Peyer's patch (tissue), 4 donors: ENCODE measurements around the gene EIF4E2.

Source experiments
- POLR2A ChIP-seq, 2 donors: fragments of 450-650 bp; IDR thresholded peaks; one replicate each; pipeline ENCODE4 v1.5.1; 2017; ENCODE audit warnings: antibody characterized with exemption in 2 of 2, mild to moderate bottlenecking in 2 of 2, moderate library complexity in 2 of 2
- TF ChIP-seq, protein P1 (sequence below), 6 experiments: fragments of 450-650 bp in 4 of 6; fragments of 200-600 bp in 2 of 6; sonication (generic) in 1 of 6; IDR thresholded peaks; one replicate each; pipeline ENCODE4 v1.5.1; 2017 to 2019; ENCODE audit warnings: antibody characterized with exemption in 6 of 6, mild to moderate bottlenecking in 3 of 6, moderate library complexity in 1 of 6

DNA sequence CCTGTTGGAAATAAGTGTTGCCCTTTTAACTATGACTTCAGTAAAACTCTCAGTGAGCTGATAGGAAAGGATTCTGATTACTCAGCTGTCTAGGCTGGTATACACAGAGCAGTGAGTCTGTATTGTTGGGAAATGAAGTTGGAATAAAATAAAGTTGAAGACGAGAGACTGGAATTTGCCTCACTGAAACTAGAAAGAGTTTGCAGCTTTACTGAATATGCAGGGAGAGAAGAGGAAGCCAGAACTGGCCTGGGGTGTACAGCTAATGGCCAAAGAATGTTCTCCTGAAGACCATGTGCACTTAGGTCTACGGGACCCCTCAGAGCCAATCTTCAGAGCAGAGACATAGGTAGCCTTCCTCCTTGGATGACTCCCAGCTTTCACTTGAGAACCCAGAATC, 26.5 kb downstream of the EIF4E2 start:
- TF ChIP-seq, protein P1, sequence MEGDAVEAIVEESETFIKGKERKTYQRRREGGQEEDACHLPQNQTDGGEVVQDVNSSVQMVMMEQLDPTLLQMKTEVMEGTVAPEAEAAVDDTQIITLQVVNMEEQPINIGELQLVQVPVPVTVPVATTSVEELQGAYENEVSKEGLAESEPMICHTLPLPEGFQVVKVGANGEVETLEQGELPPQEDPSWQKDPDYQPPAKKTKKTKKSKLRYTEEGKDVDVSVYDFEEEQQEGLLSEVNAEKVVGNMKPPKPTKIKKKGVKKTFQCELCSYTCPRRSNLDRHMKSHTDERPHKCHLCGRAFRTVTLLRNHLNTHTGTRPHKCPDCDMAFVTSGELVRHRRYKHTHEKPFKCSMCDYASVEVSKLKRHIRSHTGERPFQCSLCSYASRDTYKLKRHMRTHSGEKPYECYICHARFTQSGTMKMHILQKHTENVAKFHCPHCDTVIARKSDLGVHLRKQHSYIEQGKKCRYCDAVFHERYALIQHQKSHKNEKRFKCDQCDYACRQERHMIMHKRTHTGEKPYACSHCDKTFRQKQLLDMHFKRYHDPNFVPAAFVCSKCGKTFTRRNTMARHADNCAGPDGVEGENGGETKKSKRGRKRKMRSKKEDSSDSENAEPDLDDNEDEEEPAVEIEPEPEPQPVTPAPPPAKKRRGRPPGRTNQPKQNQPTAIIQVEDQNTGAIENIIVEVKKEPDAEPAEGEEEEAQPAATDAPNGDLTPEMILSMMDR (IDR thresholded peaks at IDR 0.05) = no peak
- no peak for TF ChIP-seq POLR2A (IDR thresholded peaks at IDR 0.05)
